HEK293 (cell line): ENCODE measurements around the gene LIPE.

Experiments
- CTCF ChIA-PET: fragments of 350-600 bp; formaldehyde crosslinking; extraction: SDS; loops from one replicate; lab custom pipeline; 2021; ENCODE audit warnings: antibody characterized with exemption; lab: Yijun Ruan, JAX
- POLR2A ChIA-PET: fragments of 300-600 bp; formaldehyde crosslinking; extraction: SDS; loops from one replicate; lab custom pipeline; 2020; ENCODE audit warnings: antibody characterized with exemption, inconsistent platforms; lab: Yijun Ruan, JAX
- H3K27ac ChIP-seq: fragments of 200-500 bp; sonication (Bioruptor generic); 2 replicates; pipeline ENCODE4 v1.5.1; 2014; ENCODE audit warnings: low read depth, low read length, control low read depth, inconsistent platforms; ENCODE audit errors: extremely low read depth
- H3K36me3 ChIP-seq, 2 experiments: fragments of 200-500 bp in 1 of 2; sonication (Bioruptor generic) in 1 of 2; 1 replicate in 1 of 2; 2 replicates in 1 of 2; pipeline ENCODE4 v1.5.1; 2014 to 2017; ENCODE audit warnings: inconsistent platforms in 2 of 2, low read length in 2 of 2; ENCODE audit not compliant: control insufficient read depth in 2 of 2, insufficient read depth in 1 of 2
- H3K4me1 ChIP-seq: fragments of 200-500 bp; sonication (Bioruptor generic); 2 replicates; pipeline ENCODE4 v1.5.1; 2014; ENCODE audit warnings: mild to moderate bottlenecking, low read length, inconsistent platforms; ENCODE audit not compliant: control insufficient read depth, insufficient read depth
- H3K4me3 ChIP-seq: 2 replicates; pipeline ENCODE4 v1.5.1; 2011; ENCODE audit warnings: low read depth, mild to moderate bottlenecking, control low read depth, low read length, moderate library complexity
- H3K9me3 ChIP-seq: fragments of 200-500 bp; sonication (Bioruptor generic); 2 replicates; pipeline ENCODE4 v1.5.1; 2014; ENCODE audit warnings: low read depth, low read length, inconsistent platforms; ENCODE audit not compliant: control insufficient read depth, insufficient read depth
- BCL11A ChIP-seq: fragments of 450-650 bp; formaldehyde crosslinking; IDR thresholded peaks from 2 replicates; pipeline ENCODE4 v1.5.1; 2016; ENCODE audit warnings: low read depth, missing biosample characterization, missing genetic modification characterization
- PRDM10 ChIP-seq: fragments of 450-650 bp; formaldehyde crosslinking; IDR thresholded peaks from 2 replicates; pipeline ENCODE4 v1.5.1; 2016; ENCODE audit warnings: missing biosample characterization, missing genetic modification characterization
- REPIN1 ChIP-seq: fragments of 450-650 bp; formaldehyde crosslinking; IDR thresholded peaks from 2 replicates; pipeline ENCODE4 v1.5.1; 2017; ENCODE audit warnings: missing biosample characterization, missing genetic modification characterization, low read depth
- TRIM28 ChIP-seq: IDR thresholded peaks from 2 replicates; pipeline ENCODE4 v1.6.1; 2011; ENCODE audit warnings: low read length, control low read depth, borderline replicate concordance
- ZBTB6 ChIP-seq: fragments of 450-650 bp; formaldehyde crosslinking; IDR thresholded peaks from 2 replicates; pipeline ENCODE4 v1.5.1; 2017; ENCODE audit warnings: missing biosample characterization, missing genetic modification characterization
- ZBTB8A ChIP-seq: fragments of 450-650 bp; formaldehyde crosslinking; IDR thresholded peaks from 2 replicates; pipeline ENCODE4 v1.5.1; 2016; ENCODE audit warnings: missing biosample characterization, missing genetic modification characterization
- ZFHX2 ChIP-seq: fragments of 450-650 bp; formaldehyde crosslinking; conservative IDR thresholded peaks from 2 replicates; pipeline ENCODE4 v1.5.1; 2016; ENCODE audit warnings: missing biosample characterization, missing genetic modification characterization
- ZIC2 ChIP-seq: fragments of 450-650 bp; formaldehyde crosslinking; IDR thresholded peaks from 2 replicates; pipeline ENCODE4 v1.5.1; 2016; ENCODE audit warnings: missing biosample characterization, missing genetic modification characterization
- ZNF138 ChIP-seq: fragments of 450-650 bp; formaldehyde crosslinking; IDR thresholded peaks from 2 replicates; pipeline ENCODE4 v1.5.1; 2016; ENCODE audit warnings: missing biosample characterization, missing genetic modification characterization, borderline replicate concordance
- ZNF202 ChIP-seq: fragments of 450-650 bp; formaldehyde crosslinking; IDR thresholded peaks from 2 replicates; pipeline ENCODE4 v1.5.1; 2016; ENCODE audit warnings: missing biosample characterization, missing genetic modification characterization, borderline replicate concordance
- ZNF292 ChIP-seq: fragments of 450-650 bp; formaldehyde crosslinking; IDR thresholded peaks from 2 replicates; pipeline ENCODE4 v1.5.1; 2016; ENCODE audit warnings: low read depth, missing biosample characterization, missing genetic modification characterization, borderline replicate concordance
- ZNF600 ChIP-seq: fragments of 450-650 bp; formaldehyde crosslinking; IDR thresholded peaks from 2 replicates; pipeline ENCODE4 v1.5.1; 2016; ENCODE audit warnings: missing biosample characterization, missing genetic modification characterization
- ZNF639 ChIP-seq: fragments of 450-650 bp; formaldehyde crosslinking; IDR thresholded peaks from 2 replicates; pipeline ENCODE4 v1.5.1; 2016; ENCODE audit warnings: missing biosample characterization, missing genetic modification characterization
- ZNF658 ChIP-seq: fragments of 450-650 bp; formaldehyde crosslinking; IDR thresholded peaks from 2 replicates; pipeline ENCODE4; 2016; ENCODE audit warnings: missing biosample characterization, missing genetic modification characterization

Gene LIPE

GRCh38 chr19:42423462-42424344 lies 3.5 kb downstream of the LIPE start:
- Histone ChIP-seq H3K9me3 (no peaks in the 10 kb centered on the region), H3K36me3 (no peaks in the 10 kb centered on the region), H3K27ac (peak overlapping the region; percentile 57; the same call in 1 of the 2 replicates), H3K4me1 (peaks cover 3% of the 10 kb centered on the region; the same call in 1 of the 2 replicates), H3K4me3 (peak overlapping the region; percentile 44)
- TF ChIP-seq ZNF639 (tag by site-specific recombination): no peak
- peak; percentile 40; the same call in 1 of the 2 replicates for TF ChIP-seq ZNF202 (tag by site-specific recombination)
- POLR2A ChIA-PET: interaction anchor here (0.5 to 1.2 kb wide), 9 partner anchors 11 to 347 kb away, joined by 3 to 6 read pairs (median 4); partner anchors contain the start of gene ZNF574
- CTCF ChIA-PET: interaction anchor here (0.5 to 11.4 kb wide), 9 partner anchors 10 to 1247 kb away, joined by 3 to 90 read pairs (median 4); partner anchors contain the start of gene CXCL17

- Histone ChIP-seq H3K27ac (peak overlapping the region; percentile 57; the same call in 1 of the 2 replicates), H3K9me3 (no peaks in the 10 kb centered on the region), H3K4me1 (peaks cover 3% of the 10 kb centered on the region; the same call in 1 of the 2 replicates), H3K36me3 (no peaks in the 10 kb centered on the region), H3K4me3 (peak overlapping the region; percentile 44)
- POLR2A ChIA-PET: interaction anchor here (0.7 to 1.2 kb wide), 8 partner anchors 11 to 347 kb away, joined by 3 to 5 read pairs (median 4); partner anchors contain the start of gene ZNF574
- CTCF ChIA-PET: interaction anchor here (0.6 to 11.4 kb wide), 6 partner anchors 11 to 215 kb away, joined by 3 to 90 read pairs (median 4); partner anchors contain the start of gene CXCL17
- TF ChIP-seq ZNF292 (no peak), ZNF138 (no peak), ZNF600 (tag by site-specific recombination) (0 out of 2 replicates have a peak, but pooled peaks have one; percentile 17), ZNF658 (no peak), TRIM28 (no peak), BCL11A (tag by site-specific recombination) (no peak), PRDM10 (peak; percentile 87), REPIN1 (tag by site-specific recombination) (no peak)
Observed at GRCh38 chr19:42422901-42423461, 4.2 kb downstream of the LIPE start.

GRCh38 chr19:42422092-42422900 lies 4.9 kb downstream of the LIPE start:
- Histone ChIP-seq H3K9me3 (no peaks in the 10 kb centered on the region), H3K36me3 (no peaks in the 10 kb centered on the region), H3K4me3 (no peak overlapping the region), H3K27ac (no peak overlapping the region; the same call in 1 of the 2 replicates), H3K4me1 (peaks cover 3% of the 10 kb centered on the region; the same call in 1 of the 2 replicates)
- CTCF ChIA-PET: interaction anchor here (0.6 to 11.4 kb wide), 5 partner anchors 13 to 236 kb away, joined by 3 to 98 read pairs (median 4); partner anchors contain the start of gene CXCL17
- TF ChIP-seq ZBTB8A (0 out of 2 replicates have a peak, but pooled peaks have one; percentile 28), ZFHX2 (tag by site-specific recombination) (peak; percentile 31; the same call in 1 of the 2 replicates), ZIC2 (0 out of 2 replicates have a peak, but pooled peaks have one; percentile 13), ZBTB6 (tag by site-specific recombination) (no peak)
- POLR2A ChIA-PET: interaction anchor here (1.0 kb wide), 1 partner anchor 14 kb away, joined by 3 read pairs; no protein-coding TSS in a partner anchor
